ENCODE data around the gene CLIC5. TPM values are rescaled to one million over a fixed set of nuclear protein-coding genes. Genes with fewer than 3 reads are reported as not detected.

Gene CLIC5
- total RNA-seq, 1 experiment from 2014 or later: 0.05 TPM

DNA sequence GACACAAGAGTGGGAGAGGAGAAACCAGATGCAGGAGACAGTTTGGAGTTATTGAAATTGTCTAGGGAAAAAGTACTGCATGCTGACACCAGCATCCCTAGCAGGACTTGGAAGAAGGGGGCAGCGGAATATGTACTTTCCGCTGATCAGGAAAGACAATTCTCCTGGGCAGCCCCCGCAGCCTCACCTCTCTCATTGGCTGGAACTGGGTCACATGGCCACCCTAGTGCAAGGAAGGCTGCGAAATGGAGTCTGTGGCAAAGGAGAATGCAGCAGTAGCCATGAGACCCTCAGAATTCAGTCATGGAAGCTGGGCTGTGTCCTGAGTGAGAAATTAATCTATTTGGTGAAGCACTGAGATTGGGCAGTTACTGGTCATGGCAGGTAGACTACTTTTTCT lies 131.3 kb downstream of the CLIC5 start:
- no peaks in the 10 kb centered on the region for H3K27me3 ChIP-seq (ENCODE audit: control insufficient read depth, insufficient read depth, low read length)
- no peak for TF ChIP-seq TCF7L2 (IDR thresholded peaks at IDR 0.05; ENCODE audit: low read depth, low read length)
- TF ChIP-seq POLR2AphosphoS5 (IDR thresholded peaks at IDR 0.05; ENCODE audit: low read depth, low read length): no peak
- TF ChIP-seq, protein P1, sequence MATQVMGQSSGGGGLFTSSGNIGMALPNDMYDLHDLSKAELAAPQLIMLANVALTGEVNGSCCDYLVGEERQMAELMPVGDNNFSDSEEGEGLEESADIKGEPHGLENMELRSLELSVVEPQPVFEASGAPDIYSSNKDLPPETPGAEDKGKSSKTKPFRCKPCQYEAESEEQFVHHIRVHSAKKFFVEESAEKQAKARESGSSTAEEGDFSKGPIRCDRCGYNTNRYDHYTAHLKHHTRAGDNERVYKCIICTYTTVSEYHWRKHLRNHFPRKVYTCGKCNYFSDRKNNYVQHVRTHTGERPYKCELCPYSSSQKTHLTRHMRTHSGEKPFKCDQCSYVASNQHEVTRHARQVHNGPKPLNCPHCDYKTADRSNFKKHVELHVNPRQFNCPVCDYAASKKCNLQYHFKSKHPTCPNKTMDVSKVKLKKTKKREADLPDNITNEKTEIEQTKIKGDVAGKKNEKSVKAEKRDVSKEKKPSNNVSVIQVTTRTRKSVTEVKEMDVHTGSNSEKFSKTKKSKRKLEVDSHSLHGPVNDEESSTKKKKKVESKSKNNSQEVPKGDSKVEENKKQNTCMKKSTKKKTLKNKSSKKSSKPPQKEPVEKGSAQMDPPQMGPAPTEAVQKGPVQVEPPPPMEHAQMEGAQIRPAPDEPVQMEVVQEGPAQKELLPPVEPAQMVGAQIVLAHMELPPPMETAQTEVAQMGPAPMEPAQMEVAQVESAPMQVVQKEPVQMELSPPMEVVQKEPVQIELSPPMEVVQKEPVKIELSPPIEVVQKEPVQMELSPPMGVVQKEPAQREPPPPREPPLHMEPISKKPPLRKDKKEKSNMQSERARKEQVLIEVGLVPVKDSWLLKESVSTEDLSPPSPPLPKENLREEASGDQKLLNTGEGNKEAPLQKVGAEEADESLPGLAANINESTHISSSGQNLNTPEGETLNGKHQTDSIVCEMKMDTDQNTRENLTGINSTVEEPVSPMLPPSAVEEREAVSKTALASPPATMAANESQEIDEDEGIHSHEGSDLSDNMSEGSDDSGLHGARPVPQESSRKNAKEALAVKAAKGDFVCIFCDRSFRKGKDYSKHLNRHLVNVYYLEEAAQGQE (IDR thresholded peaks at IDR 0.05; ENCODE audit: insufficient read depth in 1 of 2, low read depth in 2 of 2, low read length in 1 of 2): no peak
- no peak for TF ChIP-seq SIN3A (IDR thresholded peaks at IDR 0.05; ENCODE audit: borderline replicate concordance, insufficient read depth, low read depth, low read length)
- TF ChIP-seq CTCF (IDR thresholded peaks at IDR 0.05): no peak
- in situ Hi-C loops (cut with HindIII; ENCODE audit: low pct_unique_long_range_greater_than_20kb, low sequenced_read_pairs) (no loop called here), intact Hi-C loops (cut with micrococcal nuclease; ENCODE audit: unreplicated experiment) (no loop called here)
- no peaks in the 10 kb centered on the region for H3K36me3 ChIP-seq (ENCODE audit: control insufficient read depth, insufficient read depth, low read length)
- no peaks in the 10 kb centered on the region for H3K4me1 ChIP-seq (ENCODE audit: control insufficient read depth, insufficient read depth, low read length)
- BruUV-seq (replicated peaks): no TSS peak
- DNase-seq (ENCODE audit: low read depth, low spot score) (no peak), ATAC-seq (no peak)
- no peaks in the 10 kb centered on the region for H3K9me3 ChIP-seq (ENCODE audit: control insufficient read depth, insufficient read depth, low read depth, low read length)
- no peak overlapping the region for H3K4me3 ChIP-seq (ENCODE audit: low read depth in 2 of 2, low read length in 2 of 2)
- H3K27ac ChIP-seq (ENCODE audit: low read length): no peak overlapping the region
- ChIA-PET POLR2A (interaction anchor here (0.7 kb wide), 1 partner anchor 36 kb away, joined by 3 read pairs; no protein-coding TSS in a partner anchor), CTCF (no interaction called here)

GRCh38 chr6:45882671-45883070 lies 133.0 kb downstream of the CLIC5 start:
- no TSS peak for BruUV-seq (replicated peaks)
- intact Hi-C loops (cut with micrococcal nuclease; ENCODE audit: unreplicated experiment): no loop called here
- ChIA-PET POLR2A (no interaction called here), CTCF (no interaction called here)
- no peaks in the 10 kb centered on the region for H3K9me3 ChIP-seq (ENCODE audit: control insufficient read depth, insufficient read depth, low read depth, low read length)
- no peak overlapping the region for H3K27ac ChIP-seq (ENCODE audit: low read length)
- no peak overlapping the region for H3K4me3 ChIP-seq (ENCODE audit: low read depth in 2 of 2, low read length in 2 of 2)
- H3K4me1 ChIP-seq (ENCODE audit: control insufficient read depth, insufficient read depth, low read length): no peaks in the 10 kb centered on the region
- ATAC-seq: no peak
- TF ChIP-seq CTCF (IDR thresholded peaks at IDR 0.05) (no peak), POLR2AphosphoS5 (IDR thresholded peaks at IDR 0.05; ENCODE audit: low read depth, low read length) (no peak), TCF7L2 (IDR thresholded peaks at IDR 0.05; ENCODE audit: low read depth, low read length) (no peak), SIN3A (IDR thresholded peaks at IDR 0.05; ENCODE audit: borderline replicate concordance, insufficient read depth, low read depth, low read length) (no peak)
- TF ChIP-seq, protein P1 (IDR thresholded peaks at IDR 0.05; ENCODE audit: insufficient read depth in 1 of 2, low read depth in 2 of 2, low read length in 1 of 2): no peak
- no peaks in the 10 kb centered on the region for H3K36me3 ChIP-seq (ENCODE audit: control insufficient read depth, insufficient read depth, low read length)
- no peaks in the 10 kb centered on the region for H3K27me3 ChIP-seq (ENCODE audit: control insufficient read depth, insufficient read depth, low read length)
- no peak for DNase-seq (ENCODE audit: low read depth, low spot score)
- in situ Hi-C loops (cut with HindIII; ENCODE audit: low pct_unique_long_range_greater_than_20kb, low sequenced_read_pairs): no loop called here

Measured in Panc1 (cell line).